WERI-Rb-1 (cell line): ENCODE data around the gene GAA.

ENCODE experiments used
- DNase-seq: peaks from one replicate; pipeline ENCODE4 v3.0.0-alpha.2; 2020
- H3K27ac ChIP-seq: fragments of 250-450 bp; sonication (Bioruptor Pico); 2 replicates; pipeline ENCODE4 v1.5.1; 2020; ENCODE audit warnings: mild to moderate bottlenecking, moderate library complexity
- H3K27me3 ChIP-seq: fragments of 250-450 bp; sonication (Bioruptor Pico); 2 replicates; pipeline ENCODE4 v1.5.1; 2021; ENCODE audit warnings: mild to moderate bottlenecking, low read depth, moderate library complexity; ENCODE audit not compliant: insufficient read depth, severe bottlenecking
- H3K36me3 ChIP-seq: fragments of 250-450 bp; sonication (Bioruptor Pico); 2 replicates; pipeline ENCODE4 v1.5.1; 2020; ENCODE audit warnings: mild to moderate bottlenecking, moderate library complexity
- H3K4me3 ChIP-seq: 2 replicates; pipeline ENCODE4 v1.5.1; 2011; ENCODE audit warnings: low read depth, mild to moderate bottlenecking, control low read depth, low read length
- H3K9me3 ChIP-seq: fragments of 250-450 bp; sonication (Bioruptor Pico); 2 replicates; pipeline ENCODE4 v1.5.1; 2021; ENCODE audit warnings: mild to moderate bottlenecking, moderate library complexity; ENCODE audit not compliant: severe bottlenecking
- CTCF ChIP-seq: IDR thresholded peaks from 2 replicates; pipeline ENCODE4 v1.5.1; 2011; ENCODE audit warnings: low read depth, mild to moderate bottlenecking, control low read depth, inconsistent platforms, low read length

Gene GAA

GRCh38 chr17:80060644-80061043 lies 40.7 kb upstream of the GAA start:
- Histone ChIP-seq H3K36me3 (peaks cover 13% of the 10 kb centered on the region), H3K4me3 (no peak overlapping the region), H3K27me3 (no peaks in the 10 kb centered on the region), H3K9me3 (no peaks in the 10 kb centered on the region), H3K27ac (no peak overlapping the region)
- DNase-seq, result no peak
- no peak for TF ChIP-seq CTCF

- no peak for TF ChIP-seq CTCF
- Histone ChIP-seq H3K36me3 (peaks cover 13% of the 10 kb centered on the region), H3K27ac (no peak overlapping the region), H3K9me3 (no peaks in the 10 kb centered on the region), H3K27me3 (no peaks in the 10 kb centered on the region), H3K4me3 (no peak overlapping the region)
- DNase-seq, result no peak
Measured at GRCh38 chr17:80061421-80061820, 40.0 kb upstream of the GAA start.

DNA sequence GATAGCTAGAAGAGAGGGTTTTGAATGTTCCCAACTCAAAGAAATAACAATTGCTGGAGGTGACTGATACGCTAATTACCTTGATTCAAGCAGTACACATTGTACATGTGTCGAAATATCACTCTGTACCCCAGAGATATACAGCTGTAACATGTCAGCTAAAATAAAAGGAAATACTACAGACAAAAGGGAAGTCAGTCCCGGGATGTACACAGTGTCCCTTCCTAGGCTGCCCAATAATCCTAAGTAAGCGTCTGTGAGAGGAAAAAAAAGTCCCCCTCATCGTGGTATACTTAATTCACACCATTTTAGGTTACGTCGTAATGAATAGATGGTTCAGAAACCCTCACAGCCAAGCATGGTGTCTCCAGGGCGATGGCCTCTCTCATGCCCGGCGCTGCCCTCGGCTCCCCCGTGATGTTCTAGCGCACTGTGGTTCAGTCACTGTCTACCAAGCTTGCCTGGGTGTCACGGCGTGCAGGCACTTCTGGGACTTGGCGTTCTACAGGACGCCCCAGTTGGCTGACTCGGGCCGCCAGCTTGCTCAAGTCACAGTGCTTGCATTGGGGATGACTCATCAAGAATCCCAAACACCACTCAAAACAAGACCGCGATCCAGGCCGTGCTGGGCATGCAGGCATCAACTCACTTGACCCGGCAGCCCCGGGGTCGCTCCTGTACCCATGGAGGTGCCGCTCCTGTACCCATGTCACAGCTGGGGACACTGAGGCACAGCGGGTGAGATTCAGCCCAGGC lies 37.4 kb upstream of the GAA start:
- H3K27me3 ChIP-seq, result no peaks in the 10 kb centered on the region
- no peak for DNase-seq
- no peak overlapping the region for H3K4me3 ChIP-seq
- H3K27ac ChIP-seq, result no peak overlapping the region
- peaks cover 4% of the 10 kb centered on the region for H3K36me3 ChIP-seq
- no peaks in the 10 kb centered on the region for H3K9me3 ChIP-seq
- TF ChIP-seq CTCF, result no peak

- Histone ChIP-seq H3K36me3 (peaks cover 3% of the 10 kb centered on the region; the same call in 1 of the 2 replicates), H3K9me3 (no peaks in the 10 kb centered on the region), H3K4me3 (no peak overlapping the region), H3K27me3 (no peaks in the 10 kb centered on the region), H3K27ac (no peak overlapping the region)
- no peak for TF ChIP-seq CTCF
- no peak for DNase-seq
Measured at GRCh38 chr17:80064696-80065095, 36.7 kb upstream of the GAA start.

DNA sequence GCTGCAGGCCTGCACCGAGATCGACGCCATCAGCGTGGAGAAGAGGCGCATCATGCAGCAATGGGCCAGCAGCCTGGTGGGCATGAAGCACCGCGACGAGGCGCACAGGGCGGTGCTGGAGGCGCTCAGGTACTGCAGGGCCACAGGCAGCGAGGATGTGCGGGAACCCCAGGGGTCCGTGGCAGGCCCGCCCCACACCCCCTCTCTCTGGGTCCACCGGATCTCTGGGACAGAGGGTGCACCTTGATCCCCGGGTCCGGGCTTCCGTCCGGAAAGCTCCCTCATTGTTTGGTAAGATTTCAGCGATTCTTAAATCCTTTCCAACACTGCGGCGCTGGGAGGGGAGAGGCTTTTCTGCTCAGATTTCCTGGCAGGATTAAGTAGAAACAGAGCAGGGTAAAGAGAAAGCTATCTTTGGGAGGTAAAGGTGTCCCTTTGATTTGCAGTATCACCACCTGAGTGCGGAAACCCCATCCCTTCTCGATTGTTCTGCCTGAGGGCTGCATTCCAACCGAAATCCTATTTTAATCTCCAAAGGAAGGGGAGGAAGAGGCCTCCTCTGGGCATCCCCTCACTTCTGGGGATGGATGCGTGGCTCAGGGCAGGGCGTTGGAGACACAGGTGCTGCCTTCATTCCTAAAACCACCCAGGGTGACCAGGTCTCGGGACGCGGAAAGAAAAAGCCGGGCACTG lies 35.8 kb upstream of the GAA start:
- no peak for TF ChIP-seq CTCF
- H3K27me3 ChIP-seq, result no peaks in the 10 kb centered on the region
- peak; percentile 36 for DNase-seq
- H3K27ac ChIP-seq, result peak overlapping the region; percentile 29; the same call in 1 of the 2 replicates
- peaks cover 3% of the 10 kb centered on the region; the same call in 1 of the 2 replicates for H3K36me3 ChIP-seq
- H3K9me3 ChIP-seq, result no peaks in the 10 kb centered on the region
- H3K4me3 ChIP-seq, result no peak overlapping the region
